ENCODE data around the gene SLIT3. TPM values are rescaled to one million over a fixed set of nuclear protein-coding genes. Genes with fewer than 3 reads are reported as not detected.

Gene SLIT3
- total and polyA plus RNA-seq, 2 experiments from 2014 or later, result 0.59 to 0.71 TPM

- no peak overlapping the region for H3K27ac ChIP-seq (ENCODE audit: low read depth)
- no peak for DNase-seq (ENCODE audit: low spot score)
- no peaks in the 10 kb centered on the region; the same call in 2 of the 3 replicates for H3K36me3 Mint-ChIP-seq (ENCODE audit: low read depth)
- ATAC-seq, result no peak
- H4K20me1 ChIP-seq (replicated peaks; ENCODE audit: insufficient read depth), result no peaks in the 10 kb centered on the region
- no peaks in the 10 kb centered on the region for H3K27me3 ChIP-seq (ENCODE audit: insufficient read depth)
- no peak overlapping the region for H3K27ac Mint-ChIP-seq
- no peaks in the 10 kb centered on the region for H3K4me1 ChIP-seq (ENCODE audit: insufficient read depth)
- H3K9me2 ChIP-seq (ENCODE audit: insufficient read depth), result 0 out of 2 replicates have a peak, but pooled peaks cover 5% of the 10 kb centered on the region
- peaks cover 5% of the 10 kb centered on the region for H3K27me3 Mint-ChIP-seq (ENCODE audit: insufficient read depth, low read depth, poor library complexity)
- H3K4me3 ChIP-seq, result no peak overlapping the region
- no peak overlapping the region for H3K4me2 ChIP-seq
- no peak overlapping the region for H3K4me3 Mint-ChIP-seq
- peaks cover 13% of the 10 kb centered on the region for H3K4me1 Mint-ChIP-seq
- TF ChIP-seq, protein P1, sequence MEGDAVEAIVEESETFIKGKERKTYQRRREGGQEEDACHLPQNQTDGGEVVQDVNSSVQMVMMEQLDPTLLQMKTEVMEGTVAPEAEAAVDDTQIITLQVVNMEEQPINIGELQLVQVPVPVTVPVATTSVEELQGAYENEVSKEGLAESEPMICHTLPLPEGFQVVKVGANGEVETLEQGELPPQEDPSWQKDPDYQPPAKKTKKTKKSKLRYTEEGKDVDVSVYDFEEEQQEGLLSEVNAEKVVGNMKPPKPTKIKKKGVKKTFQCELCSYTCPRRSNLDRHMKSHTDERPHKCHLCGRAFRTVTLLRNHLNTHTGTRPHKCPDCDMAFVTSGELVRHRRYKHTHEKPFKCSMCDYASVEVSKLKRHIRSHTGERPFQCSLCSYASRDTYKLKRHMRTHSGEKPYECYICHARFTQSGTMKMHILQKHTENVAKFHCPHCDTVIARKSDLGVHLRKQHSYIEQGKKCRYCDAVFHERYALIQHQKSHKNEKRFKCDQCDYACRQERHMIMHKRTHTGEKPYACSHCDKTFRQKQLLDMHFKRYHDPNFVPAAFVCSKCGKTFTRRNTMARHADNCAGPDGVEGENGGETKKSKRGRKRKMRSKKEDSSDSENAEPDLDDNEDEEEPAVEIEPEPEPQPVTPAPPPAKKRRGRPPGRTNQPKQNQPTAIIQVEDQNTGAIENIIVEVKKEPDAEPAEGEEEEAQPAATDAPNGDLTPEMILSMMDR (conservative IDR thresholded peaks at IDR 0.05; ENCODE audit: low read depth in 2 of 2), result no peak
- TF ChIP-seq NANOG (IDR thresholded peaks at IDR 0.05; ENCODE audit: borderline replicate concordance) (no peak), ZNF114 (CRISPR knock-in tag; IDR thresholded peaks at IDR 0.05) (no peak)
- no peaks in the 10 kb centered on the region for H3F3A ChIP-seq (replicated peaks; ENCODE audit: low read depth)
- no peaks in the 10 kb centered on the region; the same call in 2 of the 3 replicates for H3K9me3 Mint-ChIP-seq
- H2AFZ ChIP-seq, result no peak overlapping the region
- no peaks in the 10 kb centered on the region for H3K79me2 ChIP-seq (replicated peaks; ENCODE audit: insufficient read depth)
- H3K36me3 ChIP-seq (ENCODE audit: insufficient read depth), result no peaks in the 10 kb centered on the region
These were observed 135.9 kb downstream of the SLIT3 start for GRCh38 chr5:169165052-169165451.

DNA sequence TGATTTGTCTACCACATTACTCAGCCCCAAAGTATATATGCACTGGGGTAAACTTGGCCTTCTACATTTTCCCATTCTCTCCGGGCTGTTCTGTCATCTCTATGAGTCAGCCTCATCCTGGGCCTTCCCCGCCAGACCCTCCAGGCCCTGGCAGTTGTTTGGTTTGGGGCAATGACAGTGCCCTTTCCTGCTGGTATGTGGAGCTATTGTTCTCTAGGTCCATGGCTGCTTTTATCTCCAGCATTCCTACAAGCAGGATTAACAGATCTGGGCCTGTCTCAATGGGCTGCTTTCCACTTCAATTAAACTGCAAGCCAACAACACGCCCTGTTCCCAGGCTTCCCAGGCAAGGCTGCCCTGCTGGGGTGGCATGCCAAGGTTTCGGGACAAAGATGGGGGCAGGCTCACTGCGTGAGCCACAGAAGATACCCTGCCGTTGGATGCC is 136.4 kb downstream of the SLIT3 start:
- Histone ChIP-seq H4K20me1 (replicated peaks; ENCODE audit: insufficient read depth) (no peaks in the 10 kb centered on the region), H3K36me3 (ENCODE audit: insufficient read depth) (no peaks in the 10 kb centered on the region), H3K27ac (ENCODE audit: low read depth) (no peak overlapping the region), H3K4me2 (no peak overlapping the region), H3K79me2 (replicated peaks; ENCODE audit: insufficient read depth) (no peaks in the 10 kb centered on the region), H3K4me3 (no peak overlapping the region), H3K27me3 (ENCODE audit: insufficient read depth) (no peaks in the 10 kb centered on the region), H2AFZ (no peak overlapping the region), H3F3A (replicated peaks; ENCODE audit: low read depth) (no peaks in the 10 kb centered on the region), H3K4me1 (ENCODE audit: insufficient read depth) (no peaks in the 10 kb centered on the region), H3K9me2 (ENCODE audit: insufficient read depth) (0 out of 2 replicates have a peak, but pooled peaks cover 5% of the 10 kb centered on the region)
- Mint-ChIP-seq H3K4me3 (no peak overlapping the region), H3K27me3 (ENCODE audit: insufficient read depth, low read depth, poor library complexity) (peaks cover 5% of the 10 kb centered on the region), H3K36me3 (ENCODE audit: low read depth) (no peaks in the 10 kb centered on the region; the same call in 2 of the 3 replicates), H3K4me1 (peaks cover 13% of the 10 kb centered on the region), H3K27ac (no peak overlapping the region), H3K9me3 (peaks cover 4% of the 10 kb centered on the region; the same call in 2 of the 3 replicates)
- no peak for TF ChIP-seq ZNF114 (CRISPR knock-in tag; IDR thresholded peaks at IDR 0.05)
- TF ChIP-seq, protein P2, sequence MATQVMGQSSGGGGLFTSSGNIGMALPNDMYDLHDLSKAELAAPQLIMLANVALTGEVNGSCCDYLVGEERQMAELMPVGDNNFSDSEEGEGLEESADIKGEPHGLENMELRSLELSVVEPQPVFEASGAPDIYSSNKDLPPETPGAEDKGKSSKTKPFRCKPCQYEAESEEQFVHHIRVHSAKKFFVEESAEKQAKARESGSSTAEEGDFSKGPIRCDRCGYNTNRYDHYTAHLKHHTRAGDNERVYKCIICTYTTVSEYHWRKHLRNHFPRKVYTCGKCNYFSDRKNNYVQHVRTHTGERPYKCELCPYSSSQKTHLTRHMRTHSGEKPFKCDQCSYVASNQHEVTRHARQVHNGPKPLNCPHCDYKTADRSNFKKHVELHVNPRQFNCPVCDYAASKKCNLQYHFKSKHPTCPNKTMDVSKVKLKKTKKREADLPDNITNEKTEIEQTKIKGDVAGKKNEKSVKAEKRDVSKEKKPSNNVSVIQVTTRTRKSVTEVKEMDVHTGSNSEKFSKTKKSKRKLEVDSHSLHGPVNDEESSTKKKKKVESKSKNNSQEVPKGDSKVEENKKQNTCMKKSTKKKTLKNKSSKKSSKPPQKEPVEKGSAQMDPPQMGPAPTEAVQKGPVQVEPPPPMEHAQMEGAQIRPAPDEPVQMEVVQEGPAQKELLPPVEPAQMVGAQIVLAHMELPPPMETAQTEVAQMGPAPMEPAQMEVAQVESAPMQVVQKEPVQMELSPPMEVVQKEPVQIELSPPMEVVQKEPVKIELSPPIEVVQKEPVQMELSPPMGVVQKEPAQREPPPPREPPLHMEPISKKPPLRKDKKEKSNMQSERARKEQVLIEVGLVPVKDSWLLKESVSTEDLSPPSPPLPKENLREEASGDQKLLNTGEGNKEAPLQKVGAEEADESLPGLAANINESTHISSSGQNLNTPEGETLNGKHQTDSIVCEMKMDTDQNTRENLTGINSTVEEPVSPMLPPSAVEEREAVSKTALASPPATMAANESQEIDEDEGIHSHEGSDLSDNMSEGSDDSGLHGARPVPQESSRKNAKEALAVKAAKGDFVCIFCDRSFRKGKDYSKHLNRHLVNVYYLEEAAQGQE (IDR thresholded peaks at IDR 0.05; ENCODE audit: unreplicated experiment), result no peak
- TF ChIP-seq ZNF331 (CRISPR knock-in tag; IDR thresholded peaks at IDR 0.05; ENCODE audit: low read depth), result no peak
- TF ChIP-seq JUNB (IDR thresholded peaks at IDR 0.05; ENCODE audit: unreplicated experiment), result no peak
- no peak for TF ChIP-seq STAT1 (IDR thresholded peaks at IDR 0.05; ENCODE audit: unreplicated experiment)
- peak; percentile 18; the same call in 1 of the 2 replicates for TF ChIP-seq CREB1 (CRISPR knock-in tag; IDR thresholded peaks at IDR 0.05; ENCODE audit: low read depth)
- TF ChIP-seq NANOG (IDR thresholded peaks at IDR 0.05; ENCODE audit: borderline replicate concordance), result no peak
- DNase-seq (ENCODE audit: low spot score) (peak; percentile 52), ATAC-seq (peak; percentile 87)

Data from GM23338 (cell line).